Heart left ventricle (tissue), 16 donors: Measurements from ENCODE around the gene RMND1. TPM values are rescaled to one million over a fixed set of nuclear protein-coding genes. Genes with fewer than 3 reads are reported as not detected.
A peak's percentile ranks its signal among the peaks of the same experiment; 100 is the strongest.

Experiments
- ATAC-seq, 4 donors: fragments of 200-7000 bp; cut with Tn5 transposase; one replicate each; pipeline ENCODE4 v1.9.1; 2020 to 2022; ENCODE audit warnings: moderate library complexity in 4 of 4, mild to moderate bottlenecking in 3 of 4, moderate number of reproducible peaks in 1 of 4
- DNase-seq, 5 donors: peaks; one replicate each; pipeline ENCODE4 v3.0.0-alpha.2; 2020
- H3K27ac ChIP-seq, 12 donors: fragments of 200-600 bp; sonication (generic) in 4 of 12; one replicate each; pipeline versions ENCODE4 v1.5.0 to v1.8.0; 2016 to 2022; ENCODE audit warnings: mild to moderate bottlenecking in 2 of 12
- H3K27me3 ChIP-seq, 9 donors: fragments of 200-600 bp; sonication (generic) in 2 of 9; one replicate each; pipeline versions ENCODE4 v1.5.1 to v1.8.0; 2016 to 2022; ENCODE audit warnings: mild to moderate bottlenecking in 3 of 9
- H3K36me3 ChIP-seq, 9 donors: fragments of 200-600 bp; sonication (generic) in 2 of 9; one replicate each; pipeline versions ENCODE4 v1.5.0 to v1.8.0; 2018 to 2022; ENCODE audit warnings: mild to moderate bottlenecking in 2 of 9
- H3K4me1 ChIP-seq, 12 donors: fragments of 200-600 bp; sonication (generic) in 4 of 12; one replicate each; pipeline versions ENCODE4 v1.5.0 to v1.8.0; 2016 to 2022; ENCODE audit warnings: mild to moderate bottlenecking in 3 of 12
- H3K4me3 ChIP-seq, 12 donors: fragments of 200-600 bp; sonication (generic) in 4 of 12; one replicate each; pipeline versions ENCODE4 v1.5.0 to v1.8.0; 2017 to 2022; ENCODE audit warnings: mild to moderate bottlenecking in 9 of 12, moderate library complexity in 4 of 12
- H3K9me3 ChIP-seq, 12 donors: fragments of 200-600 bp; sonication (generic) in 4 of 12; one replicate each; pipeline versions ENCODE4 v1.5.0 to v1.8.0; 2016 to 2022; ENCODE audit warnings: mild to moderate bottlenecking in 1 of 12
- CTCF ChIP-seq, 12 donors: fragments of 200-600 bp; sonication (generic) in 4 of 12; IDR thresholded peaks; one replicate each; pipeline versions ENCODE4 v1.5.0 to v1.8.0; 2018 to 2022; ENCODE audit warnings: antibody characterized with exemption in 12 of 12, mild to moderate bottlenecking in 5 of 12
- POLR2A ChIP-seq, 2 donors: fragments of 450-650 bp; IDR thresholded peaks; one replicate each; pipeline ENCODE4 v1.6.1; 2017; ENCODE audit warnings: antibody characterized with exemption in 2 of 2, mild to moderate bottlenecking in 2 of 2, moderate library complexity in 2 of 2
- WGBS, 4 donors: extraction: QIAGEN DNeasy Blood & Tissue Kit in 2 of 4; methylation state at CpG; one replicate each; pipeline versions ENCODE4 v1.1.5 to v1.1.7; 2013 to 2018; 5-methylcytosine and 5-hydroxymethylcytosine counted together
- intact Hi-C, 10 donors: fragments of 100-400 bp; cut with DNase I; formaldehyde crosslinking; loops; one replicate each; pipeline versions ENCODE4 v1.11.1 to v1.14.2; 2022
- polyA plus RNA-seq, 2 donors: library from polyadenylated mRNA; stranded (reverse); fragments of 200-250 nt; gene quantifications; one replicate each; pipeline ENCODE4 v1.2.3, GENCODE V29; 2013
- total RNA-seq, 9 donors: library from RNA; depleted of rRNA in 2 of 9; stranded (reverse); fragments of >200 nt in 2 of 9; fragmentation: NEBNext Ultra II Directional in 3 of 9; extraction: Animal tissue kit (Norgen Biotek cat#: 25700) in 3 of 9; gene quantifications; one replicate each; pipeline versions ENCODE4 v1.1.0 to v1.2.4, GENCODE V29; 2016 to 2023
- donor health status: ischemic (EF 13 %, LVEDD 7.1; RV severe dilation, severe dysfunction).
- donor health status: healthy with polysubstance abuse.
- donor health status: DM: no; HTN: yes; CAD: no.
- donor health status: DM: no; HTN: no; CAD: no.
- donor health status: ischemic (EF 25% LVEDD 6.9; RV normal size, moderate dysfunction).
- donor health status: ischemic (EF 25% LVEDD 5.7; RV mildly dilated, moderate dysfunction).
- donor health status: healthy.
- donor health status: DM: yes; HTN: yes; CAD: no.
- donor health status: ischemic (EF 35%, LVEDD 5.7; RV mildly dilated, moderate dysfunction).
- donor health status: nonischemic (EF 11% LVEDD 7.7; RV severe dilation, severe dysfunction).
- donor health status: DM: yes; HTN: yes; CAD: no.
- donor health status: PGD.
- donor health status: ischemic (EF 29% LVEDD 5.4; RV normal size, mild dysfunction).
- donor health status: nonischemic (EF 23%, LVEDD 6.1; RV moderate dilation, normal function).

RMND1 gene
- total and polyA plus RNA-seq, 11 donors, result 10.2 to 21.5 (median 17.0) TPM

- WGBS, 4 donors, result 43 to 54% (median 46%) methylated on average over 4 of the region's 4 CpGs
- Histone ChIP-seq H3K27me3 (no peaks in the 10 kb centered on the region), H3K4me3 (peak overlapping the region in 1 of 12 donors; percentile 98), H3K36me3 (peaks cover 0 to 5% (median 0%) of the 10 kb centered on the region in 9 donors), H3K9me3 (no peaks in the 10 kb centered on the region), H3K4me1 (peaks cover 12 to 70% (median 50%) of the 10 kb centered on the region in 12 donors), H3K27ac (peak overlapping the region in 1 of 12 donors; percentile 99)
- no peak for TF ChIP-seq POLR2A (IDR thresholded peaks at IDR 0.05)
- TF ChIP-seq CTCF (IDR thresholded peaks at IDR 0.05), result no peak
- no peak for ATAC-seq
- no peak for DNase-seq
- intact Hi-C loops, result loop anchor here in 8 of 10 donors (5.0 to 10.0 kb wide), 7 partner anchors 44 to 1589 kb away; partner anchors contain the start of genes RMND1 (in 4 of the 8) and FBXO5 (in 1 of the 8)
These were observed 58.5 kb downstream of the RMND1 start for GRCh38 chr6:151393410-151393809.

GRCh38 chr6:151392427-151392826 is 59.5 kb downstream of the RMND1 start:
- DNase-seq, result no peak
- H3K27me3 ChIP-seq, result no peaks in the 10 kb centered on the region
- WGBS, 4 donors, result 1 to 7% (median 4%) methylated on average over 3 of the region's 3 CpGs
- intact Hi-C loops, result loop anchor here in 8 of 10 donors (5.0 to 10.0 kb wide), 7 partner anchors 45 to 1590 kb away; partner anchors contain the start of genes RMND1 (in 4 of the 8) and FBXO5 (in 1 of the 8)
- H3K4me1 ChIP-seq, result peaks cover 12 to 70% (median 54%) of the 10 kb centered on the region in 12 donors
- no peak for ATAC-seq
- no peaks in the 10 kb centered on the region for H3K9me3 ChIP-seq
- peak overlapping the region in 10 of 12 donors; percentile 96 to 100 (median 100) for H3K27ac ChIP-seq
- H3K36me3 ChIP-seq, result peaks cover 0 to 4% (median 0%) of the 10 kb centered on the region in 9 donors
- TF ChIP-seq POLR2A (IDR thresholded peaks at IDR 0.05), result no peak
- no peak for TF ChIP-seq CTCF (IDR thresholded peaks at IDR 0.05)
- peak overlapping the region in 10 of 12 donors; percentile 75 to 100 (median 96) for H3K4me3 ChIP-seq

- H3K4me3 ChIP-seq, result peak within 1 kb of the TSS; percentile 71 to 100 (median 94)
- intact Hi-C loops, result loop anchor here in 8 of 10 donors (5.0 to 10.0 kb wide), 7 partner anchors 46 to 1591 kb away; partner anchors contain the start of genes RMND1 (in 4 of the 8) and FBXO5 (in 1 of the 8)
- peaks cover 12 to 67% (median 52%) of the 10 kb centered on the region in 12 donors for H3K4me1 ChIP-seq
- no peaks in the 10 kb centered on the region for H3K27me3 ChIP-seq
- TF ChIP-seq CTCF (IDR thresholded peaks at IDR 0.05) (no peak), POLR2A (IDR thresholded peaks at IDR 0.05) (no peak)
- peaks cover 0 to 4% (median 0%) of the 10 kb centered on the region in 9 donors for H3K36me3 ChIP-seq
- DNase-seq (peak; percentile 70 to 84 (median 80)), ATAC-seq (peak in 3 of 4 donors; percentile 2 to 18 (median 8))
- peak within 1 kb of the TSS; percentile 96 to 100 (median 99) for H3K27ac ChIP-seq
- 1 to 2% (median 1%) methylated on average over 19 to 57 of the region's 57 CpGs for WGBS, 4 donors
- no peaks in the 10 kb centered on the region for H3K9me3 ChIP-seq
These were observed 60.2 kb downstream of the RMND1 start, which contains the start of gene ZBTB2 for GRCh38 chr6:151391471-151392413. Gene ZBTB2, minus strand, starts transcription at chr6:151391559. Its CDS starts 17,922 bp downstream, at chr6:151373637.
